Mesendoderm (in vitro differentiated cells): ENCODE measurements around the gene TMED1.

Experiments used
- DNase-seq: peaks from one replicate; pipeline ENCODE4 v3.0.0; 2013
- H2AK5ac ChIP-seq: 2 replicates; pipeline ENCODE4 v1.6.1; 2013; ENCODE audit warnings: low read length, inconsistent platforms
- H2BK120ac ChIP-seq: 2 replicates; pipeline ENCODE4 v1.6.1; 2013; ENCODE audit warnings: low read depth, mild to moderate bottlenecking, low read length, moderate library complexity, mixed read lengths
- H2BK15ac ChIP-seq: replicated peaks from 2 replicates; pipeline ENCODE4 v1.6.1; 2013; ENCODE audit warnings: low read depth, mild to moderate bottlenecking, moderate library complexity
- H2BK5ac ChIP-seq: 2 replicates; pipeline ENCODE4 v1.6.1; 2013; ENCODE audit warnings: low read length, inconsistent platforms
- H3K18ac ChIP-seq: 2 replicates; pipeline ENCODE4 v1.6.1; 2013; ENCODE audit warnings: mild to moderate bottlenecking, low read length, mixed read lengths
- H3K23ac ChIP-seq: one replicate; pipeline ENCODE4 v1.6.1; 2013; ENCODE audit warnings: low read length
- H3K27ac ChIP-seq: 2 replicates; pipeline ENCODE4 v1.5.1; 2013; ENCODE audit warnings: low read depth, mild to moderate bottlenecking, inconsistent platforms, low read length, moderate library complexity
- H3K27me3 ChIP-seq: 2 replicates; pipeline ENCODE4 v1.6.1; 2013; ENCODE audit warnings: low read length, control low read depth, mild to moderate bottlenecking, inconsistent platforms; ENCODE audit not compliant: insufficient read depth, poor library complexity
- H3K36me3 ChIP-seq: 2 replicates; pipeline ENCODE4 v1.6.1; 2013; ENCODE audit warnings: low read length, inconsistent platforms; ENCODE audit not compliant: control insufficient read depth, insufficient read depth
- H3K4ac ChIP-seq: one replicate; pipeline ENCODE4 v1.6.1; 2013; ENCODE audit warnings: low read depth, mild to moderate bottlenecking, low read length, moderate library complexity
- H3K4me1 ChIP-seq: 2 replicates; pipeline ENCODE4 v1.6.1; 2013; ENCODE audit warnings: low read depth, low read length, inconsistent platforms; ENCODE audit not compliant: control insufficient read depth
- H3K4me2 ChIP-seq: 2 replicates; pipeline ENCODE4 v1.6.1; 2013; ENCODE audit warnings: low read length
- H3K4me3 ChIP-seq: 2 replicates; pipeline ENCODE4 v1.5.1; 2013; ENCODE audit warnings: mild to moderate bottlenecking, low read length
- H3K56ac ChIP-seq: one replicate; pipeline ENCODE4 v1.6.1; 2013; ENCODE audit warnings: low read length
- H3K79me1 ChIP-seq: 2 replicates; pipeline ENCODE4 v1.6.1; 2013; ENCODE audit warnings: low read length, inconsistent platforms
- H3K79me2 ChIP-seq: 2 replicates; pipeline ENCODE4 v1.6.1; 2013; ENCODE audit warnings: mild to moderate bottlenecking, low read length; ENCODE audit not compliant: control insufficient read depth, insufficient read depth
- H3K9ac ChIP-seq: 2 replicates; pipeline ENCODE4 v1.6.1; 2013; ENCODE audit warnings: low read length, inconsistent platforms
- H4K5ac ChIP-seq: one replicate; pipeline ENCODE4 v1.6.1; 2013; ENCODE audit warnings: low read length
- H4K8ac ChIP-seq: one replicate; pipeline ENCODE4 v1.6.1; 2013; ENCODE audit warnings: low read depth, mild to moderate bottlenecking, control low read depth, low read length, moderate library complexity
- WGBS: extraction: QIAGEN DNeasy Blood & Tissue Kit; methylation state at CpG from one replicate; pipeline ENCODE4 v1.1.7; 2013; ENCODE audit warnings: low lambda C conversion rate, missing lambda C conversion rate; ENCODE audit not compliant: insufficient coverage; ENCODE audit errors: extremely low coverage; 5-methylcytosine and 5-hydroxymethylcytosine counted together

The TMED1 gene

GRCh38 chr19:10808937-10809649, 26.9 kb downstream of the TMED1 start:
- H4K8ac ChIP-seq: no peak overlapping the region
- no peak overlapping the region for H3K23ac ChIP-seq
- peaks cover 3% of the 10 kb centered on the region for H3K36me3 ChIP-seq
- no peak overlapping the region for H3K27ac ChIP-seq
- H2BK5ac ChIP-seq: no peak overlapping the region
- H3K18ac ChIP-seq: no peak overlapping the region
- H3K79me2 ChIP-seq: no peaks in the 10 kb centered on the region
- no peak overlapping the region for H3K4ac ChIP-seq
- no peak overlapping the region for H4K5ac ChIP-seq
- no peak overlapping the region for H3K56ac ChIP-seq
- no peak overlapping the region for H3K9ac ChIP-seq
- WGBS: no CpG with 5 or more reads among the region's 10 CpGs
- H3K4me3 ChIP-seq: no peak overlapping the region
- no peak overlapping the region for H2BK120ac ChIP-seq
- no peak overlapping the region for H2AK5ac ChIP-seq
- no peak overlapping the region for H2BK15ac ChIP-seq
- no peaks in the 10 kb centered on the region for H3K4me1 ChIP-seq
- no peaks in the 10 kb centered on the region for H3K27me3 ChIP-seq
- no peak for DNase-seq
- no peak overlapping the region for H3K4me2 ChIP-seq
- no peaks in the 10 kb centered on the region for H3K79me1 ChIP-seq

GRCh38 chr19:10805758-10806247, 30.2 kb downstream of the TMED1 start:
- no peaks in the 10 kb centered on the region for H3K79me1 ChIP-seq
- WGBS: no CpG with 5 or more reads among the region's 11 CpGs
- no peak for DNase-seq
- H3K27ac ChIP-seq: no peak overlapping the region
- H3K4me2 ChIP-seq: no peak overlapping the region
- H3K36me3 ChIP-seq: peaks cover 3% of the 10 kb centered on the region
- no peak overlapping the region for H2AK5ac ChIP-seq
- no peak overlapping the region for H4K8ac ChIP-seq
- H2BK120ac ChIP-seq: no peak overlapping the region
- H3K9ac ChIP-seq: no peak overlapping the region
- no peak overlapping the region for H2BK15ac ChIP-seq
- no peaks in the 10 kb centered on the region for H3K79me2 ChIP-seq
- no peak overlapping the region for H3K23ac ChIP-seq
- no peaks in the 10 kb centered on the region for H3K4me1 ChIP-seq
- no peak overlapping the region for H4K5ac ChIP-seq
- H3K56ac ChIP-seq: no peak overlapping the region
- H3K27me3 ChIP-seq: no peaks in the 10 kb centered on the region
- no peak overlapping the region for H3K4ac ChIP-seq
- no peak overlapping the region for H2BK5ac ChIP-seq
- no peak overlapping the region for H3K4me3 ChIP-seq
- H3K18ac ChIP-seq: no peak overlapping the region

- H3K9ac ChIP-seq: no peak overlapping the region
- no peaks in the 10 kb centered on the region for H3K79me1 ChIP-seq
- H2BK15ac ChIP-seq: no peak overlapping the region
- H3K27ac ChIP-seq: no peak overlapping the region
- H4K5ac ChIP-seq: no peak overlapping the region
- peaks cover 6% of the 10 kb centered on the region for H3K36me3 ChIP-seq
- WGBS: no CpG with 5 or more reads among the region's 11 CpGs
- H2BK120ac ChIP-seq: no peak overlapping the region
- no peaks in the 10 kb centered on the region for H3K27me3 ChIP-seq
- H3K4me3 ChIP-seq: no peak overlapping the region
- no peak overlapping the region for H2BK5ac ChIP-seq
- H3K4me2 ChIP-seq: no peak overlapping the region
- no peak overlapping the region for H3K56ac ChIP-seq
- H4K8ac ChIP-seq: no peak overlapping the region
- no peak overlapping the region for H3K18ac ChIP-seq
- no peak overlapping the region for H3K23ac ChIP-seq
- no peaks in the 10 kb centered on the region for H3K4me1 ChIP-seq
- DNase-seq: no peak
- no peak overlapping the region for H2AK5ac ChIP-seq
- no peaks in the 10 kb centered on the region for H3K79me2 ChIP-seq
- H3K4ac ChIP-seq: no peak overlapping the region
These were observed 30.8 kb downstream of the TMED1 start for GRCh38 chr19:10805065-10805757.

- no peak overlapping the region for H2BK15ac ChIP-seq
- no peak overlapping the region for H2AK5ac ChIP-seq
- H3K79me2 ChIP-seq: no peaks in the 10 kb centered on the region
- no peak overlapping the region for H2BK120ac ChIP-seq
- H3K27me3 ChIP-seq: no peaks in the 10 kb centered on the region
- H3K36me3 ChIP-seq: peaks cover 5% of the 10 kb centered on the region
- no peak overlapping the region for H3K27ac ChIP-seq
- H4K5ac ChIP-seq: no peak overlapping the region
- H3K4me1 ChIP-seq: no peaks in the 10 kb centered on the region
- H3K79me1 ChIP-seq: no peaks in the 10 kb centered on the region
- H3K18ac ChIP-seq: no peak overlapping the region
- no CpG with 5 or more reads among the region's 9 CpGs for WGBS
- H2BK5ac ChIP-seq: no peak overlapping the region
- no peak overlapping the region for H4K8ac ChIP-seq
- H3K56ac ChIP-seq: no peak overlapping the region
- no peak overlapping the region for H3K4ac ChIP-seq
- H3K9ac ChIP-seq: no peak overlapping the region
- no peak overlapping the region for H3K4me2 ChIP-seq
- no peak for DNase-seq
- no peak overlapping the region for H3K4me3 ChIP-seq
- no peak overlapping the region for H3K23ac ChIP-seq
These were observed 32.8 kb downstream of the TMED1 start for GRCh38 chr19:10803252-10803651.

GRCh38 chr19:10802479-10802878, 33.5 kb downstream of the TMED1 start:
- H3K56ac ChIP-seq: no peak overlapping the region
- no CpG with 5 or more reads among the region's 5 CpGs for WGBS
- no peak overlapping the region for H2AK5ac ChIP-seq
- no peaks in the 10 kb centered on the region for H3K27me3 ChIP-seq
- no peak overlapping the region for H3K23ac ChIP-seq
- H2BK15ac ChIP-seq: no peak overlapping the region
- no peak overlapping the region for H3K18ac ChIP-seq
- no peak overlapping the region for H3K4me3 ChIP-seq
- H3K79me2 ChIP-seq: no peaks in the 10 kb centered on the region
- no peaks in the 10 kb centered on the region for H3K79me1 ChIP-seq
- H2BK120ac ChIP-seq: no peak overlapping the region
- no peak overlapping the region for H4K5ac ChIP-seq
- H4K8ac ChIP-seq: no peak overlapping the region
- H3K27ac ChIP-seq: no peak overlapping the region
- H3K9ac ChIP-seq: no peak overlapping the region
- DNase-seq: no peak
- no peak overlapping the region for H3K4ac ChIP-seq
- no peaks in the 10 kb centered on the region for H3K4me1 ChIP-seq
- H2BK5ac ChIP-seq: no peak overlapping the region
- H3K4me2 ChIP-seq: no peak overlapping the region
- peaks cover 5% of the 10 kb centered on the region for H3K36me3 ChIP-seq
